Left lung (tissue), 10 donors: ENCODE measurements around the gene WRAP73. TPM values are rescaled to one million over a fixed set of nuclear protein-coding genes. Genes with fewer than 3 reads are reported as not detected.

Experiments used
- ATAC-seq: fragments of 200-7000 bp; cut with Tn5 transposase; one replicate; pipeline ENCODE4 v1.9.1; 2020; ENCODE audit warnings: moderate library complexity
- DNase-seq, 4 donors: peaks; one replicate each; pipeline ENCODE4 v3.0.0-alpha.2; 2013 to 2020
- H3K27ac ChIP-seq, 2 donors: fragments of 200-600 bp; sonication (generic) in 1 of 2; one replicate each; pipeline versions ENCODE4 v1.5.0 to v1.8.0; 2020 to 2021
- H3K27me3 ChIP-seq, 2 donors: fragments of 200-600 bp; sonication (generic) in 1 of 2; one replicate each; pipeline versions ENCODE4 v1.5.0 to v1.8.0; 2020 to 2021
- H3K36me3 ChIP-seq, 2 donors: fragments of 200-600 bp; sonication (generic) in 1 of 2; one replicate each; pipeline versions ENCODE4 v1.5.0 to v1.8.0; 2020 to 2021
- H3K4me1 ChIP-seq, 2 donors: fragments of 200-600 bp; one replicate each; pipeline ENCODE4 v1.8.0; 2021
- H3K4me3 ChIP-seq, 2 donors: fragments of 200-600 bp; sonication (generic) in 1 of 2; one replicate each; pipeline versions ENCODE4 v1.5.0 to v1.8.0; 2020 to 2021; ENCODE audit warnings: mild to moderate bottlenecking in 1 of 2
- H3K9me3 ChIP-seq, 2 donors: fragments of 200-600 bp; sonication (generic) in 1 of 2; one replicate each; pipeline versions ENCODE4 v1.5.0 to v1.8.0; 2020 to 2021
- intact Hi-C, 2 donors: fragments of 100-400 bp; cut with DNase I; formaldehyde crosslinking; loops; one replicate each; pipeline versions ENCODE4 v1.11.2 to v1.14.2; 2022
- polyA plus RNA-seq, 6 donors: library from polyadenylated mRNA; unstranded; fragments of 120-200 nt; gene quantifications; one replicate each; pipeline ENCODE4 v1.2.1, GENCODE V29; 2013; ENCODE audit not compliant: insufficient read length in 6 of 6
- total RNA-seq, 2 donors: library from RNA; stranded (reverse); fragmentation: NEBNext Ultra II Directional; extraction: Animal tissue kit (Norgen Biotek cat#: 25700); gene quantifications; one replicate each; pipeline ENCODE4 v1.2.1, GENCODE V29; 2021
- TF ChIP-seq, protein P1 (sequence below), 2 donors: fragments of 200-600 bp; sonication (generic) in 1 of 2; IDR thresholded peaks; one replicate each; pipeline versions ENCODE4 v1.5.0 to v1.8.0; 2021; ENCODE audit warnings: antibody characterized with exemption in 2 of 2
- donor health status: DM: no; HTN: yes; CAD: no.
- donor health status: DM: no; HTN: no; CAD: no.

The WRAP73 gene
- total and polyA plus RNA-seq, 8 donors, result 14.3 to 23.1 (median 16.0) TPM

DNA sequence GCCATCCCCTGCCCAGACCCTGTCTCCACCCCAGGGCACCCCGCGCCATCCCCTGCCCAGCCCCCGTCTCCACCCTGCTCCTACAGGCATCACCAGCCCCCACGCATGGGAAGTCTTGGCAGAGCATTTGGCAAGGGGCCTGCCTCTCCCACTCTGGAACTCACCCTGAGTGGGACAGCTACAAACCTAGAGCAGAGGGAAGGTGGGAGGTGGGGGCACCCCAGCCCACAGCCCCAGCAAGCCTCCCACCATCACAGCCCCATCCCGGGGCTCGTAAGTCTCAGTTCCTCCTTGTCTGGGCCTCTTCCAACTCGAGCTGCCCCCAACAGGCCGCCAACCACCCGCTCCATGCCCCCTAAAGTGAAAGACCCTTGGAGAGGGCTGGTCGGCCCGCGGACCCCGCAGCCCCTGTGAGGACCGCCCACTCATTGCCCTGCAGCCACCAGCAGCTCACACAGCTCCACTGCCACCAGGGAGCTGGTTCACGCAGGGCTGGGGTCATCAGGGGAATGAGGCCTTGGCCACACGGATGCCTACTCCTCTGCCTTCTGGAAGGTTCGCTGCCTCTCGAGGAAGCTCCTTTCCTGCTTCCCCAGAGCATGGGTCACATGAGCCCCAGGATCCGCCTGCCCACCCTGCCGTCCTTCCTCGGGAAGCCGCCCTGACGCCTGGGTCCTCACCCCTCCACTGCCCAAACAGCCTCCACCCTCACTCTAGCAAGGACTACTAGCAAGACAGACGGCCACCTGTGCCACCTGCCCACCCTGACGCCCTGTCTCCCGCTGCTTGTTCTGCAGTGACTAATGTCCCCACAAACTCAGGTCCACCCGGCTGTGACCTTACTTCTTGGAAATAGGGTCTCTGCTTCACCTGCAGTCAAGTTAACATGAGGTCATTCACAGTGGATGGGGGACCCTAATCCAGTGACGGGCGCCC lies 53.0 kb downstream of the WRAP73 start:
- DNase-seq, result no peak
- TF ChIP-seq, protein P1, sequence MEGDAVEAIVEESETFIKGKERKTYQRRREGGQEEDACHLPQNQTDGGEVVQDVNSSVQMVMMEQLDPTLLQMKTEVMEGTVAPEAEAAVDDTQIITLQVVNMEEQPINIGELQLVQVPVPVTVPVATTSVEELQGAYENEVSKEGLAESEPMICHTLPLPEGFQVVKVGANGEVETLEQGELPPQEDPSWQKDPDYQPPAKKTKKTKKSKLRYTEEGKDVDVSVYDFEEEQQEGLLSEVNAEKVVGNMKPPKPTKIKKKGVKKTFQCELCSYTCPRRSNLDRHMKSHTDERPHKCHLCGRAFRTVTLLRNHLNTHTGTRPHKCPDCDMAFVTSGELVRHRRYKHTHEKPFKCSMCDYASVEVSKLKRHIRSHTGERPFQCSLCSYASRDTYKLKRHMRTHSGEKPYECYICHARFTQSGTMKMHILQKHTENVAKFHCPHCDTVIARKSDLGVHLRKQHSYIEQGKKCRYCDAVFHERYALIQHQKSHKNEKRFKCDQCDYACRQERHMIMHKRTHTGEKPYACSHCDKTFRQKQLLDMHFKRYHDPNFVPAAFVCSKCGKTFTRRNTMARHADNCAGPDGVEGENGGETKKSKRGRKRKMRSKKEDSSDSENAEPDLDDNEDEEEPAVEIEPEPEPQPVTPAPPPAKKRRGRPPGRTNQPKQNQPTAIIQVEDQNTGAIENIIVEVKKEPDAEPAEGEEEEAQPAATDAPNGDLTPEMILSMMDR (IDR thresholded peaks at IDR 0.05), result no peak
- ATAC-seq, result no peak
- Histone ChIP-seq H3K27ac (no peak overlapping the region), H3K4me3 (no peak overlapping the region), H3K4me1 (peaks cover 28 to 45% of the 10 kb centered on the region in 2 donors), H3K36me3 (no peaks in the 10 kb centered on the region), H3K27me3 (no peaks in the 10 kb centered on the region), H3K9me3 (no peaks in the 10 kb centered on the region)
- intact Hi-C loops, result no loop called here

DNA sequence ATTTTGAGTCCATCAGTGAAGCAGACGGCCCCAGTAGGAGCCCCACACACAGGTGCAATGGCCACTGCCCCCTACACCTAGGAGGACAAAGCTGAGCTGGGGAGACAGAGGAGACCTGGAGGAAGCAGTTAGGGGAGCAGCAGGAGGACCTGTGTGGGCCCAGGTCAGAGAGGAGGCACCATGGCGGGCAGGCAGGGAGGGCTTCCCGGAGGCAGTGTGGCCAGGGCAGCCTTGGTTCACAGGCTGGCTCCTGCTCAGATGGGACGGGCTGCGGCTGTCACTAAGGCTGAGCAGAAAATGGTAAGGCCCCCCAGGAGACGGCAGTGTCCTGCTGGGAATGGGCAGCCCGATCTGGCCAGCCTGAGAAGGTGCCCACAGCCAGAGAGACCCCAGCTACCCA lies 54.0 kb downstream of the WRAP73 start:
- H3K9me3 ChIP-seq, result no peaks in the 10 kb centered on the region
- H3K4me3 ChIP-seq, result no peak overlapping the region
- H3K27ac ChIP-seq, result no peak overlapping the region
- H3K36me3 ChIP-seq, result no peaks in the 10 kb centered on the region
- intact Hi-C loops, result no loop called here
- peaks cover 31 to 49% of the 10 kb centered on the region in 2 donors for H3K4me1 ChIP-seq
- H3K27me3 ChIP-seq, result no peaks in the 10 kb centered on the region
- no peak for DNase-seq
- TF ChIP-seq, protein P1 (IDR thresholded peaks at IDR 0.05), result no peak
- no peak for ATAC-seq

DNA sequence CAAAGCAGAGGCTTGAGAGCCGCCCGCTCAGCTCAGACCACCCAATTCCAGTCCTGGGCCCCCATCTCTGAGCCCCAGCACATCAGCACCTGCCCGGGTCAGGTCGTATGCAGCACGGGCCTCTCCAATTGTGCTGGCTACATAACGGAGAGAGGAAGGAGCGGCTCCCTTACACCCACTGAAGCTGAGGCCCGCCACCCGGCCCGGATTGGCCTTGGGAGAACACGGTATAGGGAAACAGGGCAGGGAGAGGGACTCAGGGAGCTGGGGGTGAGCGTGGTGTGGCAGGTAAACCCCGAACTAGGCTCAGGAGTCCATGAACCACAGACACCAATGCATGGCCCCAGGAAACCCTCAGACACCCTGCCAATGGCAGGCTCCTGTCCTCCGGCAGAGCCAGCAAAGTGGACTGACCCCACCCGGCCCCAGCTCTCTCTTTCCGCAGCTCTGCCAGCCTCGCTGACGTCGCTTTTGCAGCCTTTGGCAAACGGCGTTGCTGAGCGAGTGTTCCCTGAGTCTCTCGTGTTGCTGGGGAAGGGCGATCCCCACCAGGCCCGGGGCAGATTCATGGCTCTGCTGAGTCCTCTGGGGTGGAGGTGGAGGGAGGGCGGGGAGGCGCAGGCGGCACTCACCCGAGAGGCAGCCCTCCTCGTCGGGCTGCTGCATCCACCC lies 55.1 kb downstream of the WRAP73 start:
- intact Hi-C loops, result no loop called here
- ATAC-seq (no peak), DNase-seq (no peak)
- no peak overlapping the region for H3K27ac ChIP-seq
- H3K27me3 ChIP-seq, result no peaks in the 10 kb centered on the region
- TF ChIP-seq, protein P1 (IDR thresholded peaks at IDR 0.05), result no peak
- no peak overlapping the region for H3K4me3 ChIP-seq
- no peaks in the 10 kb centered on the region for H3K36me3 ChIP-seq
- H3K9me3 ChIP-seq, result no peaks in the 10 kb centered on the region
- H3K4me1 ChIP-seq, result peaks cover 40 to 59% of the 10 kb centered on the region in 2 donors

DNA sequence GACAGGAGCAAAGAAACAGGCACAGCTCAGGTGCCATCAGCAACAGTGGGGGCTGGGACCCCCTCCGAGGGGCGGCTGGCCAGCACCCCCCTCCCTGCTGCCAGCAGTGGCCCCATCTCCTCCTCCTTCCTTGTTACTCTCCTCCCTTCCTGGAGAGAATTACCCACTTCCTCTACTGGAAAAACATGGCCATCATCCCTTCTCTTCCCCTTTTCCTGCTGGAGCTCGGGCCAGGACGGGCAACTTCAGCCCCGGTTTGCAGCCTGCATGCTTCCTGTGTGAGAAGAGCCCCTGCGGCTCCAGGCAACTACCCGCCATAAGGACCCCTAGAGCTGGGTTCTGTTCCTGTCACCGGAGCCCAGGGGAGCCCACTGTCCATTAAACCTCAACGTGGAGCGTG lies 56.2 kb downstream of the WRAP73 start:
- intact Hi-C loops, result no loop called here
- Histone ChIP-seq H3K27me3 (no peaks in the 10 kb centered on the region), H3K4me1 (peaks cover 35 to 52% of the 10 kb centered on the region in 2 donors), H3K4me3 (no peak overlapping the region), H3K9me3 (no peaks in the 10 kb centered on the region), H3K36me3 (no peaks in the 10 kb centered on the region), H3K27ac (no peak overlapping the region)
- DNase-seq (no peak), ATAC-seq (no peak)
- TF ChIP-seq, protein P1 (IDR thresholded peaks at IDR 0.05), result no peak

DNA sequence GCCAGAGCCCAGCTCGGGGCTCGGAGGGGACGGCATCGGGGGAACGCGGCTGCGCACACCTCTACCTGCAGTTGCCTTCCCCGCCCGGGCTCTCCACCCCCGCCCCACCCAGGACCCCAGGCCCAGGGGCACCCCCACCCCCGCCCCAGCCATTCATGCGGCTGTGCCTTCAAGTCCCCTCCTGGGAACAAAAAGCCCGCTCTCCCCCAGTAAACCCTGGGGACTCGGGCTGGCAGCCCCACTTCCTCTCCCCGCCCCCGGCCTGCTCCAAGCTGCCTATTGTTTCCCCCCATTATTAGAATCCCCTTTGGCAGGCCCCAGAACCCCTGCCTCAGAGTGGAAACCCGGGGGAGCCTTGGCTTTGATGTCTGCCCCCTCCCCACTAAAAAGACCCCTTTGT lies 56.6 kb downstream of the WRAP73 start:
- TF ChIP-seq, protein P1 (IDR thresholded peaks at IDR 0.05), result no peak
- intact Hi-C loops, result no loop called here
- DNase-seq (no peak), ATAC-seq (no peak)
- Histone ChIP-seq H3K36me3 (no peaks in the 10 kb centered on the region), H3K4me1 (peaks cover 30 to 48% of the 10 kb centered on the region in 2 donors), H3K9me3 (no peaks in the 10 kb centered on the region), H3K27me3 (no peaks in the 10 kb centered on the region), H3K4me3 (no peak overlapping the region), H3K27ac (no peak overlapping the region)
